ENCODE measurements around the gene ALG14.

- TF ChIP-seq, protein P1, sequence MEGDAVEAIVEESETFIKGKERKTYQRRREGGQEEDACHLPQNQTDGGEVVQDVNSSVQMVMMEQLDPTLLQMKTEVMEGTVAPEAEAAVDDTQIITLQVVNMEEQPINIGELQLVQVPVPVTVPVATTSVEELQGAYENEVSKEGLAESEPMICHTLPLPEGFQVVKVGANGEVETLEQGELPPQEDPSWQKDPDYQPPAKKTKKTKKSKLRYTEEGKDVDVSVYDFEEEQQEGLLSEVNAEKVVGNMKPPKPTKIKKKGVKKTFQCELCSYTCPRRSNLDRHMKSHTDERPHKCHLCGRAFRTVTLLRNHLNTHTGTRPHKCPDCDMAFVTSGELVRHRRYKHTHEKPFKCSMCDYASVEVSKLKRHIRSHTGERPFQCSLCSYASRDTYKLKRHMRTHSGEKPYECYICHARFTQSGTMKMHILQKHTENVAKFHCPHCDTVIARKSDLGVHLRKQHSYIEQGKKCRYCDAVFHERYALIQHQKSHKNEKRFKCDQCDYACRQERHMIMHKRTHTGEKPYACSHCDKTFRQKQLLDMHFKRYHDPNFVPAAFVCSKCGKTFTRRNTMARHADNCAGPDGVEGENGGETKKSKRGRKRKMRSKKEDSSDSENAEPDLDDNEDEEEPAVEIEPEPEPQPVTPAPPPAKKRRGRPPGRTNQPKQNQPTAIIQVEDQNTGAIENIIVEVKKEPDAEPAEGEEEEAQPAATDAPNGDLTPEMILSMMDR (IDR thresholded peaks at IDR 0.05), result peak in 5 of 6 experiments; percentile 22 to 57 (median 49)
- no peak for TF ChIP-seq POLR2A (IDR thresholded peaks at IDR 0.05)
Measured at GRCh38 chr1:95084317-95085176, 11.8 kb upstream of the ALG14 start.

Data from esophagus squamous epithelium (tissue), 4 donors.